NCI-H2196 (cell line): Measurements from ENCODE around the gene PRH1.

Experiments
- DNase-seq: peaks from one replicate; lab custom pipeline; 2025; ENCODE audit not compliant: unreplicated experiment; lab: John Stamatoyannopoulos, UW

Gene PRH1

GRCh38 chr12:10884086-10884725 is at the start of gene PRH1:
Gene PRH1, minus strand, starts transcription at chr12:10884255. Its CDS starts 38 bp downstream, at chr12:10884217.
- DNase-seq = no peak

DNA sequence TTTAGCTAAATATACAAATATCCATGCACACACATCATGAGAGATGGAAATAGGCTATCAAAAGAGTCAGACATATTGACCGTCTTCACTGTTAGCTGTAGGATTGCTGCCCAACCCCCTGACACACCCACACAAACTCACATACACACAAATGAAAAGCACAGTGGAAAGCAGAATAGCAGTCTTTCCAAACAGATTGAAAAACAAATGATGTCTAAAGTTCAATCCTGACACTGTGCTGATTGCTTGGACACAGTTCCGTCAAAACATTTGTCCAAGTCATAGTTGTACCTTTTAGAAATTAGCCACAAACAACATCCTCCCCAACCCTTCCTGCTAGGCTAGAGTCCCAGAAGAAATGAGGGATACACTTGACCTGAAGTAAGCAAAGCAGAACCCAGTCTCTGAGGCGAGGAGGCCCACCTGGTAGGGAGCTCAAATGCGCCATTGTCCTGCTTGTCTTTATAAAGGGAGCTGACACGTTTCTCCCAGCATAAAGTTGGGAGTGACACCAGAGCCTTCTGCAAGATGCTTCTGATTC is 44.8 kb upstream of the PRH1 start, which contains the start of gene PRH2:
Gene PRH2 (plus strand): TSS at position 491 of the 541 bp plus-strand sequence. CDS start 38 bp downstream, at position 529.
- DNase-seq = no peak

DNA sequence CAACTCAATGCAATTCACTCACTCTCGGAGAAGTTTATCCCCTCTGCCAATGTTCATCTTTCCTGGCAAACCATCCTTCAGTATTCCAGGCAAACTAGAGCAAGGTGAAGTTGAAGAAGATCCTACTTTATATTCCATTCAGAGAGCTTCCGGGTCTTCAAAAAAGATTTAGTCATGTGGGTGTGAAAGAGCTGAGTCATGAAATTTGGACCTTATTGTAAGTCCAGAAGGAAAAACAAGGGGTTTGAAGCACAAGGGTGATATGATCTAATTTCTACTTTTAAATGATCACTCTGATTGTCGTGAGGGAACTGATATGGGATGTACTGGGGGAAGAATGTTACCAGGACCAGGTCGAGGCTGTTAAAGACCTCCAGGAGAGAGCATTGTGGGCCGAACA is 42.2 kb upstream of the PRH1 start:
- no peak for DNase-seq

DNA sequence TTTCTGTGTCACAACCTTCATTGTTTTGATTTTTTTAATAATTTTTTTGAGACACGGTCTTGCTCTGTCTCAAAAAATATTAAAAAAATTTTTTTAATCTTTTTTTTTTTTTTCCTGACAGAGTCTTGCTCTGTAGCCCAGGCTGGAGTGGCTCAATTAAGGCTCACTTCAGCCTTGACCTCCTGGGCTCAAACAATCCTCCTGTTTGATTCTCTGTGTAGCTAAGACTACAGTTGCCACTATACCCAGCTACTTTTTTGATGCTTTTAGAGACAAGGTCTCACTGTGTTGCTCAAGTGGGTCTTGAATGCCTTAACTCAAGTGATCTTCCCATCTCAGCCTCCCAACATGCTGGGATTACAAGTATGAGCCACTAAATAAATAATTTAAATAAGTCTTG is 35.8 kb upstream of the PRH1 start:
- DNase-seq = no peak

- DNase-seq = no peak
These were observed 26.3 kb upstream of the PRH1 start for GRCh38 chr12:10910380-10910779.

- DNase-seq = no peak
These were observed 25.4 kb upstream of the PRH1 start, which contains the start of gene TAS2R13 for GRCh38 chr12:10909462-10909861. Gene TAS2R13, minus strand, starts transcription at chr12:10909562. Its CDS starts 264 bp downstream, at chr12:10909298.

DNA sequence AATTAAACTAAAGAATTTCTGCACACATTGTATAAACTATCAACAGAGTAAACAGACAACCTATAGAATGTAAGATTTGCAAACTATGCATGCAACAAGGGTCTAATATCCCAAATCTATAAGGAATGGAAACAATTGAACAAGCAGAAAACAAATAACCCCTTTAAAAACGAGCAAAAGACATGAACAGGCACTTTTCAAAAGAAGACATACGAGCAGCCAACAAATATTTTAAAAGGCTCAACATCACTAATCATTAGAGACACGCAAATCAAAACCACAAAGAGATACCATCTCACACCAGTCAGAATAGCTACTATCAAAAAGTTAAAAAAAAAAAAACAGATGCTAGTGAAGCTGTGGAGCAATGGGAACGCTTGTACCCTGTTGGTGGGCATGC is 20.6 kb upstream of the PRH1 start:
- DNase-seq = no peak

DNA sequence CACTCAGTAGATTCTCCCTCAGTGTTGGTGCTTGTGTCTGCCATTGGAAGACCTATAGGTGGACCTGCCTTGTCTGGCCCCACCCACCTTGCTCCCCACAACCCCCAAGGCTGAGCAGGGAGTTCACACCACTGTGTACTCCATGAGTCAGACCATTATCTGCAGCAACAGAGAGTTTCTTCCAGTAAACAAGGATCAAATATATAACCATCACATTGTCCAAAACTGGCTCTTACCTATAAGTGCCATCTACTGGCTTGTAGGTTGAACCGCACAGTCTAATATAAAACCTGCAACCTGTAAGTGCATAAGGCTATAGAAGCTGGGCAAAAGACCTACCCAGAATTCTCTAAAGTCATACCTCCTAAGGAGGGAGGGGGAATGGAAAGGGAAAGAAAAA is 17.4 kb upstream of the PRH1 start:
- DNase-seq = no peak

- DNase-seq = no peak
These were observed 16.9 kb upstream of the PRH1 start for GRCh38 chr12:10900972-10901371.

GRCh38 chr12:10900530-10900929 is 16.5 kb upstream of the PRH1 start:
- DNase-seq = no peak

- no peak for DNase-seq
These were observed 12.8 kb upstream of the PRH1 start for GRCh38 chr12:10896854-10897253.

GRCh38 chr12:10891937-10892336 is 7.9 kb upstream of the PRH1 start:
- no peak for DNase-seq

DNA sequence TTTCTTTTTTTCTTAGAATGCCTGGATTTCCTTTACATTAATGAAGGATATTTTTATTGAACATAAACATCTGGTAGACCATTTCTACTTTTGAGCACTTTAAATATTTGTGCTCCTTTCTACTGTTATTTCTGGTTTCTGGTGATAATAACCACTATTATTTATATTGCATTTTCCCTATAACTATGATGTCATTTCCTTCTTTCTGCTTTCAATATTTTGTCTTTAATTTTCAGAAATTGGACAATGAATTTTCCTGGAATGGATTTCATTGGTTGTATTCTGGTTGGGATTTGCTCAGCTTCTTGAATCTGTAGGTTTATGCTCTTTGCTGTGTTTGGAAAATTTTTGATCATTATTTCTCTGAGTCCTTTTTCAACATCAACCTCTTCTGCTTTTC is 5.2 kb upstream of the PRH1 start:
- DNase-seq = no peak

DNA sequence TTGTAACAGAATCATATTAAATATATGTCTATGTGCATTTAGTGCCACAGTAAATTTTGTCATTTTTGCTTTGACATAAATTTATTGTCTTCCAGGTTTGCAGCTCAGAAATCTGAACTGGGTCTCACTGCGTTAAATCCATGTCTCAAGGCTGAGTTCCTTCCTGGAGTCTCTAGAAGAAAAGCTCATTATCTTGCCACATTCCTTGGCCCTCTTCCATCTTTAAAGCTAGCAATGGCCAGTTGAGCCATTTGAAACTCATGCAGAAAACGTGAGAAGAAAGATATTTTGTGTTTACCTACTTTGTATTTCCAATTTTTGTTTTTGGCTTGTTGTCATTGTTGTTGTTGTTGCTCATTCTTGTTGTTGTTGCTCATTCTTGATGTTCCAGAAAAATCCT is 10.7 kb downstream of the PRH1 start:
- no peak for DNase-seq

DNA sequence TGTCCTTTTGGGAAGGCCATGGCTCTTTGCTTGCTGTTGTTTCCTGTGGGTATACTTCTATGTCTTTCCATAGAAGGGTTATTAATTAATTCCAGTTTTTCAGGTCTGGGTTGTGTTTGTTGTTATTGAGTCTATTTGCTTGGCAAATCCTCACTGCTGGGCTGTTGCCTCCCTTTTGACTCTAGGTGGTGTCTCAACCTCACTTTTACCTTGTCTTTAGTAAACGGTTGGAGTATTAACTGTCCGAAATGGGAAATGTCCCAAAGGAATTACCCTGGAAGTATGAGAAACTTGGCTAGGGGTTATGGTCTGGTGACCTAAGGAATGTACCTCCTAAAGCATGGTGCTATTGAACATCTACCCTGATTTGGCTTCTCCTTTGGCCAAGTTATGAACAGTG is 16.7 kb downstream of the PRH1 start:
- DNase-seq = no peak

- no peak for DNase-seq
These were observed 20.4 kb downstream of the PRH1 start for GRCh38 chr12:10863512-10864218.

DNA sequence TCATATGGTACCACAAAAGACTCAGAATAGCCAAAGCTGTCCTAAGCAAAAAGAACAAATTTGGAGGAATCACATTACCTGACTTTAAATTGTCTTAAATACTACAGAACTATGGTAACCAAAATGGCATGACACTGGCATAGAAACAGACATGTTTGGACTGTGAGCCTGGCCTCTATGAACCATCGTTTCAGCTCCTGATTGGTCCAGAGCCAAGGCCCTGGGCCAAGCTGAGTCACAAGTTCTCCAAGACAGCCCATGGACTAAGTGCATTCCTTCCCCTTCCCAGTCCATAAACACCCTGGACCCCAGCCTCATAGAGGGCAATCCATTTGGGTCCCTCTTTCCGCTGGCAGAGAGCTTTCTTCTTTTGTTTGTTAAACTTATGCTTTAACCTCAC is 22.7 kb downstream of the PRH1 start:
- no peak for DNase-seq

- no peak for DNase-seq
These were observed 28.2 kb downstream of the PRH1 start for GRCh38 chr12:10855807-10856206.

DNA sequence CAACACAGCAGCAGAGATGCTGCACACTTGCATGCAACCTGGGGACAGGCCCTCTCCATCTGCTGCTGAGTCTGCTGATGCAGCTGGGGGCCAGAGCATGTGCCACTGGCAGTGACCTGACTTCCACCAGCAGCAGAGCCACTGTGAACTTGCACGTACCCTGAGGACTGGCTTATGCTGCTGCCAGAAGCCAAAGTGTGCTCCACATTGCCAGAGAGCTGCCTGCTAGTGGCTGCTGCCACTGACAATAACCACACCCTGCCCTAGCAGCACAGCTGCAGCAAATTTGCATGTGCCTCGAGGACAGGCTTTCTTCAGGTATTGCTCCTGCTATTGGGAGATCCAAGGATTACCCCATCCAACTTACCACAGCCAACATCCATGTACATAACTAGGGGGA is 30.3 kb downstream of the PRH1 start:
- DNase-seq = no peak

- DNase-seq = no peak
These were observed 32.7 kb downstream of the PRH1 start for GRCh38 chr12:10851243-10851858.

DNA sequence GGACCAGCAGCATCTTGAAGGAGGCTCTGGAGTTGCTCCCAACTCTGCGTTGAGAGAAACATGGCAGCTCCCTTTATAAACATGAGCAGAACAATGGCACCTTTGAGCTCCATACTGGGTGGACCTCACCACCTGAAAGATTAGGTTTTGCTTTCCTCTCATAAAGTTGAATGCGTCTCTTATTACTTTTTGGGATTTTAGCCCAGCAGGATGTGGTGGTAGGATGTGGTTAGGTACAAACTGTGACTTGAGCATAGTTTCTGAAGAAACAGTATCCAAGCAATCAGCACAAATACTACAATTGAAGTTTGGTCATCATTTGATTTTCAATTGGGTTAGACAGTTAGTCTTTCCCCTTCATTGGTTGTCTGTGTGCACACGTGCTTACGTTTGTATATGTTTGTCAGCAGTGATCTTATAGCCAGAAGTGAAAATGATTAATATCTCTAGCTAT is 34.6 kb downstream of the PRH1 start, which contains the start of gene PRR4:
Gene PRR4 (minus strand): TSS at position 51 of the 454 bp plus-strand sequence. CDS start 38 bp downstream, at position 13.
- DNase-seq = no peak

DNA sequence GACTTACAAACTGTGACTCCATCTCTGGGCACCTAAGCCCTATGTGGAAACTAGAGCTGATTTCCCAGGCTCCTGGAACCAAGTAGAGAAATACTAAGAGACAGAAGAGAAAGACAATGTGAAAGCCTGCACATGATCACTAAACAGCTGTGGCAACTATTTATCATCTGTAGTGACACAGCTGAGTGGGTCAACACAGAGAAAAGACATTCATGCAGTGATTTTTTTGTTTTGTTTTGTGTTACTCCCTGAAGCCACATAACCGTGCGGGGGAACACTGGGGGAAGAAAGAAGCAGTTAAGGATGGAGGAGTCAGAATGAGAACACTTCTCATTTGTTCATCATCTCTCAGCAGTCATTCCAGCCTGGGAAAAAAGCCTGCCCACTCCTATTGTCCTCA is 36.3 kb downstream of the PRH1 start:
- no peak for DNase-seq
